NCI-H510A treated with DMSO at 0.1 percent for 48 hours (cell line): ENCODE measurements around the gene VWA7.
A peak's percentile ranks its signal among the peaks of the same experiment; 100 is the strongest.

Experiments
- DNase-seq: peaks from one replicate; lab custom pipeline; 2025; lab: John Stamatoyannopoulos, UW

Gene VWA7

GRCh38 chr6:31778193-31778592 is 1.1 kb upstream of the VWA7 start:
- DNase-seq: no peak

GRCh38 chr6:31777667-31778050 is 531 bp upstream of the VWA7 start:
- no peak for DNase-seq

DNA sequence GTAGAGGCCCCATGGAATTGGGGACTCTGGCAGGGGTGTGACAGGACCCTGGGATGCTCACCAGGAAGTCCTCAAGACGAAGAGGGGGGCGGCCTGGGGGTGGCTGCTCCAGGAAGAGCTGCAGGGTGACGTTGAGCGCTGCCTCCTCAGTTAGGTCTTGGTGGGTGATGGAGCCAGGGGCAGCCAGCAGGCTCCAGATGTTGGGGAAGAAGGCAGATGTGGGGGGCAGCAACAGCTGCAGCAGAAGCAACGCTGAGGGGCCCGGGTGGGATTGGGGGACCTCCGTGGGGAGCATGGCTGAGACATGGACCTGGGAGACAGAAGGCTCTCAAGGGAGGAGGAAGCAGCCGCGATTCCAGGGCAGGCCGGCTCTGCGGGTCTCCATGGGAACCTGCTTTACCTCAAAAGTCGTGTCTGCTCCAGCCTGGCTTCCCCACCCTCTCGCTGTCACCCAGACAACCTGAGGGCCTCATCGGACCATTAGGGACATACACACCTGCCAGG is 591 bp downstream of the VWA7 start:
- DNase-seq: no peak

GRCh38 chr6:31775633-31776484 is 1.3 kb downstream of the VWA7 start:
- no peak for DNase-seq

DNA sequence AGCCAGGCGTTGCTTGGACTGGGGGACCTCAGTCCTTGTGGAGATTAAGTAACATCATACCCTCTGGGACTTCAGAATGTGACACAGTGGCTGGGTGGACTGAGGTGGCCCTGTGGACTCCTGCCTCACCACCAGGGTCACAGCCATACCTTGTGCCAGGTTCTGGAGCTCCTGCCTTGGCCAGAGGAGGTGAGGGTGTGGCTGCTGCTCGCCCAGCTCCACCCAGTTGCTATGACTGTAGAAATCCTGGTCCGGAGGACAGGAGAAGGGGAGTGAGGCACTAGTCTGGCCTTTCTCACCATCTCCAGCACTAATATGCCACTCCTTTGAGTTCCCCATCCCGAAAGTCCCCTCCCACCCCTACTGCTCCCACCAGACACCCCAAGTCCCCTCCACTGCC is 1.9 kb downstream of the VWA7 start:
- DNase-seq: no peak

- no peak for DNase-seq
Measured at GRCh38 chr6:31771992-31772358, 5.2 kb downstream of the VWA7 start.

DNA sequence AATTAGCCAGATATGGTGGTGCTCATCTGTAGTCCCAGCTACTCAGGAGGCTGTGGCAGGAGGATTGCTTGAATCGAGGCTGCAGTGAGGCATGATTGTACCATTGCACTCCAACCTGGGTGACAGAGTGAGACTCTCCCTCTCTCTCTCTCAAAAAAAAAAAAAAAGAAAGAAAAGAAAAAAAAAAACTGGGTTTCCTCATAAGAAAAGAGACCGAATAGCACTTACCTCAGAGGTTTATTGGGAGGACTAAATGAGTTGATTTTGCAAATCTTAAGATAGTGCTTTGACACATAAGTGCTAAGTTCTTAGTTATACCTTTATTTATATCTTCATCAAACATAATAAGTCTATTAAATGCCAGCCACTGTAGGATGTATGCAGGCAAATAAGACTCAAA is 6.3 kb downstream of the VWA7 start:
- no peak for DNase-seq

DNA sequence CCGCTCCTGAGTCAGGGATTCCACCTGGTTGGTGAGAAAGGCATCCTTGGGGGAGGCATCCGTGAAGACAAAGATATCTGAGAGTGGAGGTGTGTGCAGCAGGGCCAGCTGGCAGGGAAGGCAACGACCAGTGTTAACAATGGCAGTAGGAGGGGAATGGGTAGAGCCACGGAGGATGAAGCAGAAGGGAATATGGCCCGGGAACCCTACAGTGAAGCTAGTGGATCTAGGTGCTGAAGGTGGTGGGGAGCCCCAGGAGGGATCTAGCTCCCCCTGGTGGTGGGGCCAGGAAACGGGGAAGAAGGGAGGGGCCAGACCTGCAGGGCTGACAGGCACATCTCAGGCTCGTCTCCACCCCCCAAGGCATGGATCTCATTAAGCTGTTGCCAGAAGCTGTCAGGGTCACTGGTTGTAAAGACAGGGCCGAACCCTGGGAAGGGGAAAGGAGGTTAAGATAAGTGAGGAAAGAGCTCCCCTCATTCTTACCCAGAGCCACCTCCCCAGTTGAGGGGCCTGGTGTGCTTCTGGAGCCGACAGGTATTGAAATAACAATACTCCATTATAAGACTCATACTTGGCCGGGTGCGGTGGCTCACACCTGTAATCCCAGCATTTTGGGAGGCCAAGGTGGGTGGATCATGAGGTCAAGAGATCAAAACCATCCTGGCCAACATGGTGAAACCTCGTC is 7.3 kb downstream of the VWA7 start:
- peak; percentile 57 for DNase-seq

GRCh38 chr6:31768363-31769257 is 8.5 kb downstream of the VWA7 start:
- no peak for DNase-seq

DNA sequence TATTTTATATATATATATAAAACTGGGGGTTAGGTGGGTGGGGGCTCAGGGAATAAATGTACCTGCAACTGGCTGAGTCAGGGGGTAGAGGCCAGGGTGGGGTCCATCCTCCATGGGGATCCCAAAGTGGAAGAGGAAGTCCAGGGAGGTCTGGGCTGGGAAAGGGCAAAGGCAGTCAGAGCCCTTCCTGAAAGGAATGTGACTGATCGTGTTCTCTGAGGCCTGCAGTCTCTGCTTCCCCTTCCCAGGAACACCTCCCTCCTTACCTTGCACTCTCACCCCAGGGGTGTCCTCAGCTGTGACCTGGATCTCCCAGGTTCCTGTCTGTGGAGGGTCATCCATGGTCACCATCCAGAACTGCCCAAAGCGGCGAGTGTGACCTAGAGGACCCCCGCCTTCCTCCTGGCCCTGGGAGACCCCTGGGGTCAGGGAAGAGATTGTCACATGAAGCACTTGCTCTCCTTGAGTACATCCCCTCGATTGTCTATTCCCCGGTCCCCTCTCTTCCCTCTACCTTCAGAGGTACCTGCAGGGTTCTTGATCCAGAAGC is 10.0 kb downstream of the VWA7 start:
- DNase-seq: no peak

DNA sequence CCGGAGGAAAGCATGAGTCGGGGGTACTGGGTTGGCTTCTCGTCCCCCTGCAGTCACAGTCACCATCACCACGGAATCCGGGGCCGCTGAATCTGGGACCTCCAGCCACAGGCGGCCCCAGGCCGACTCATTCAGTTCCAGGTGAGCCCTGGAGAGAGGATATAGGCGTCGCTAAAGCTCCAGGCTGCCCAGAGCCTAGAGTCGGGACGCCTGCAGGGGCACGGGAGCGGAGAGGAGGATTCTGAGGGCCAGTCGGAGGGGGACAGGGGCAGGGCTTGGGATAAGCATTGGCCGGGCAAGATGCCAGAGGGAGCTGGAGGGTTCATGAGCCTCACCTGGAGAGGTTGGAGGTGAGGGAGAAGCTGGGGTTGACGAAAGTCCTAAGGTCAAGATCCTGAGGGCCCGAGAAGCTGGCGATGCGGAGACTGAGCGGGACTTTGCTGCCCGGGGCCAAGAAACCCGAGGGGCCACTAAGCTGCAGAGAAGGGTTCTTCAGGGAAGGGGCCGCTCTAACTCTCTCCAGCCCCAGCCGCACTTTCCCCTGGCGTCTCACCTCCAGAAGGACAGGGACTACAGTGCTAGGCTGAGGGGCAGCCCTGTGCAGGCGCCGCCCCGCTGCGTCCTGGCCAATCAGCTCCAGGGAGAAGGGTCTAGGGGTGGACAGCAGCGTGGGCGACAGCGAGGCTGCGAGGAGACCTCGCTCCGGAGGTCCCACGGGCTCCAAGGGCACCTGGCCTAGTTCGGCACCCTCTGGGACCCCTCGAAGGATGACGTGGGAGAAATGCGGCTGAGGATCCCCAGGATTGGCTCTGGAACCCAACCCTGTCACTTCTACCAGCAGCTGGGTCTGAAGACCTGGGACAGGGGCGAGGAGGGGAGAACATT is 11.0 kb downstream of the VWA7 start:
- peak; percentile 54 for DNase-seq

GRCh38 chr6:31765559-31765909 is 11.6 kb downstream of the VWA7 start:
- DNase-seq: no peak

DNA sequence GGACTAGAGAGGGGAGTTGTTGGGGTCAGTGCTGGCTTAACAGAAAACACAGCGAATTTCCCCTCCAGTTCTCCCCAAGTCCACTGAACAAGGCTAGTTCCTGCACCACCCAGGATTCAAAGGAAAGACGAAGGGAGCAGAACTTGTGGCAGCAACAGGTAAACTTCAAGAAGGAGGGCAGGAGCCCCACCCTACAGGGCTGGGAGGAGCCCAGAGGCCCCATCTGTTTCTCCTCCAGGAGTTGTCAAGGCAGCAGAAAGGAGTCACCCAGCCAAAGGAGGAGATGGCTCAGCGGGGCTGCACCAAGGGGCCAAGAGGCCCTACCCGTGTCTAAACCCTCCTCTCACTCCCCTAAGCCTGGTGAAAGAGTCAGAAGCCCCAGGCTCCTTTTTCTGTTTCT is 12.9 kb downstream of the VWA7 start:
- no peak for DNase-seq

DNA sequence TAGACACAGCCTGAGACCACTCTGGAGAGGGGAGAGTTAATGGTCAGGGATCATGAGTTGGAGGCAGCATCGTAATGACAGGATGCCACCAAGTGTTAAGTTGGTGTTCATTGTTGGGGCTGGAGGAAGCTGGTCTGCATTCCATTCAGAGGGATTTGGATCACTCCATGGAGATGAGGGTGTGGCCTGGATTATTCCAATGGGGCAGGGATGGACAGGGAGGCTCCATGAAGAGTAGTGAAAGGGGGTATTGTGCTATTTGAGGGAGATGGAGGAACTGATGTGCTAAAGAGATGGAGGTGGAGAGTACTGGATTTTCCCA is 13.5 kb downstream of the VWA7 start:
- DNase-seq: no peak

GRCh38 chr6:31762878-31763618 is 14.1 kb downstream of the VWA7 start:
- DNase-seq: no peak

GRCh38 chr6:31762356-31762755 is 14.8 kb downstream of the VWA7 start, which contains the start of gene SAPCD1:
TSS of gene SAPCD1 (plus strand) at chr6:31762656. CDS start at chr6:31763055, 399 bp downstream.
- no peak for DNase-seq

DNA sequence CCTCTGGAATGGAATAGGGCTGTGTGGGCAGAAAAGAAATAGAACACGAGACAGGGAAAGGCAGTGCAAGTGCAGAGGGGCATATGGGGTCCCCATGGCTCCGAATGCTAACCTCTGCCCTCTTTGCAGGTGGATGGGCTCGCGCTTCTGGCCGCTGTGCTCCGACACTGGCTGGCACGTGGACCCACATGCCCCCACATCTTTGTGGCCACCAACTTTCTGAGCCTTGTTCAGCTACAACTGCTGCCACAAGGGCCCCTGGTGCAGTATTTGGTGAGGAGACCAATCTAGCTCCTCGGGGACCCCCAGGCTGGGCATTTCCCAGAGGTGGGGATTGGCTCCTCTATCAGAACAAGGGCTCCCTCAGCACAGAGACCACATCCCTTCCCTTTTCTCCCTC is 15.8 kb downstream of the VWA7 start:
- no peak for DNase-seq

- DNase-seq: no peak
Measured at GRCh38 chr6:31760790-31761189, 16.3 kb downstream of the VWA7 start.

- DNase-seq: no peak
Measured at GRCh38 chr6:31758281-31758680, 18.8 kb downstream of the VWA7 start.

DNA sequence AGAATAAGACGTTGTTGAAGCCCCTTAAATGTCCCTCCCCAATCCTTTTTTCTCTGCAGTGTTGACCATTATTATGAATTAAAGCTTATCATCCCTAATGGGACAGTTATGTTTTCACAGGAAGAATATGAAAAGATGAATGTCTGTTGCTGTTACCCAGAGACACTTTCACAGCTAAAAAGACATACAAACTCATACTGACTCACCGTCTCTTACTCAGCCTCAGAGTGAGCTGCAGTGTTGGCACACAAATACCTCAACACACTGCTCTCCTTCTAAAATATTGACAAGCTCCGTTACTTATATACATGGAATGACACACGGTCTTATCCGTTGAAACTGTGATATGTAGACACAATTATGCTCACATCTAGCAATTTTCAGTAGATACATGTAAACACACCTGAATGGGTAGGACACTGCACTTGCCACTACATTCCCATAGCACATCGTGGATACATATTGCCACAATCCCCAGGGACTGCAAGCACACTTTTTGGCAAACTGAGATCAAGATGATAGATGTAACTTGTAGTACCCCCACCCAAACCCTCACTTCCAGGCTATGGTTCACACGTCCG is 24.3 kb downstream of the VWA7 start:
- no peak for DNase-seq
